ENCODE results near the gene ATOH1.

- TF ChIP-seq CTCF (IDR thresholded peaks at IDR 0.05): no peak
- no peak for TF ChIP-seq POLR2A (IDR thresholded peaks at IDR 0.05)
- no peak for TF ChIP-seq EP300 (IDR thresholded peaks at IDR 0.05)
Measured at GRCh38 chr4:93878566-93878965, 50.0 kb downstream of the ATOH1 start.

Measured in stomach (tissue), 4 donors.